NCI-H2029 treated with DMSO at 0.1 percent for 48 hours (cell line): Measurements from ENCODE around the gene AXIN2.
"Not testable (repeated sequence)": the region's sequence is repeated elsewhere in the genome, so short reads cannot be mapped to it uniquely, and the experiment has no call there.

Experiments used
- DNase-seq: peaks from one replicate; lab custom pipeline; 2025; lab: John Stamatoyannopoulos, UW

Gene AXIN2

GRCh38 chr17:65515959-65516948, 45.2 kb downstream of the AXIN2 start:
- DNase-seq: no peak

- DNase-seq: no peak
Observed at GRCh38 chr17:65515512-65515911, 45.9 kb downstream of the AXIN2 start.

GRCh38 chr17:65514541-65514940, 46.9 kb downstream of the AXIN2 start:
- DNase-seq: no peak

- no peak for DNase-seq
Observed at GRCh38 chr17:65514082-65514481, 47.4 kb downstream of the AXIN2 start.

GRCh38 chr17:65511316-65511715, 50.1 kb downstream of the AXIN2 start:
- DNase-seq: no peak

- no peak for DNase-seq
Observed at GRCh38 chr17:65509032-65509431, 52.4 kb downstream of the AXIN2 start.

GRCh38 chr17:65504673-65505072, 56.8 kb downstream of the AXIN2 start:
- not testable (repeated sequence) for DNase-seq

GRCh38 chr17:65504141-65504540, 57.3 kb downstream of the AXIN2 start:
- DNase-seq: no peak

GRCh38 chr17:65503557-65503956, 57.9 kb downstream of the AXIN2 start:
- DNase-seq: no peak

GRCh38 chr17:65498816-65499215, 62.6 kb downstream of the AXIN2 start:
- DNase-seq: no peak

- DNase-seq: no peak
Observed at GRCh38 chr17:65496801-65497200, 64.6 kb downstream of the AXIN2 start.

GRCh38 chr17:65495122-65496055, 66.1 kb downstream of the AXIN2 start:
- no peak for DNase-seq

GRCh38 chr17:65489413-65490155, 71.9 kb downstream of the AXIN2 start:
- no peak for DNase-seq

GRCh38 chr17:65488665-65489064, 72.8 kb downstream of the AXIN2 start:
- DNase-seq: no peak

GRCh38 chr17:65487990-65488389, 73.5 kb downstream of the AXIN2 start:
- DNase-seq: no peak

- DNase-seq: no peak
Observed at GRCh38 chr17:65487161-65487560, 74.3 kb downstream of the AXIN2 start.

- DNase-seq: no peak
Observed at GRCh38 chr17:65485388-65486299, 75.8 kb downstream of the AXIN2 start.

- DNase-seq: not testable (repeated sequence)
Observed at GRCh38 chr17:65484405-65484804, 77.0 kb downstream of the AXIN2 start.

GRCh38 chr17:65483438-65483837, 78.0 kb downstream of the AXIN2 start:
- DNase-seq: no peak

GRCh38 chr17:65482201-65482600, 79.2 kb downstream of the AXIN2 start:
- no peak for DNase-seq

GRCh38 chr17:65479282-65479681, 82.2 kb downstream of the AXIN2 start:
- no peak for DNase-seq
